ENCODE results near the gene CPNE4.

DNA sequence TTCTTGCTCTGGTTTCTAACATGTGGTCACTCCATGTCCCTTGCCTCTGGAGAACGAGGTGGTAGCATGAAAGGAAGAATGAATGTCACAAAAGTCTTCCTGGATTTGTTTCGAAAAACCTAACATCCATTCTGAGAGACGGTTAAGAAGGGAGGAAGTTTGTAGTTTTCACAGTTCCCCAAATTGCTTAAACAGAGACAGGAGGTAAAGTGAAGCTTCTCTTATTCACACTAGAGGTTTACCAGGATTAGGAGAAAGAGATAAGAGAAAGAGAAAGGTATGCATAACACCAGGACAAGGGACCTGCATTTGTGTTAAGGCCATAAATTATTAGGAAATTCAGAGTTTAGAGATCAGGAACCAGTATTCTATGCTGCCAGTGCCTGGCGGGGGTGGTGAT is 228.1 kb downstream of the CPNE4 start:
- no peak for TF ChIP-seq POLR2A (IDR thresholded peaks at IDR 0.05)
- TF ChIP-seq, protein P1, sequence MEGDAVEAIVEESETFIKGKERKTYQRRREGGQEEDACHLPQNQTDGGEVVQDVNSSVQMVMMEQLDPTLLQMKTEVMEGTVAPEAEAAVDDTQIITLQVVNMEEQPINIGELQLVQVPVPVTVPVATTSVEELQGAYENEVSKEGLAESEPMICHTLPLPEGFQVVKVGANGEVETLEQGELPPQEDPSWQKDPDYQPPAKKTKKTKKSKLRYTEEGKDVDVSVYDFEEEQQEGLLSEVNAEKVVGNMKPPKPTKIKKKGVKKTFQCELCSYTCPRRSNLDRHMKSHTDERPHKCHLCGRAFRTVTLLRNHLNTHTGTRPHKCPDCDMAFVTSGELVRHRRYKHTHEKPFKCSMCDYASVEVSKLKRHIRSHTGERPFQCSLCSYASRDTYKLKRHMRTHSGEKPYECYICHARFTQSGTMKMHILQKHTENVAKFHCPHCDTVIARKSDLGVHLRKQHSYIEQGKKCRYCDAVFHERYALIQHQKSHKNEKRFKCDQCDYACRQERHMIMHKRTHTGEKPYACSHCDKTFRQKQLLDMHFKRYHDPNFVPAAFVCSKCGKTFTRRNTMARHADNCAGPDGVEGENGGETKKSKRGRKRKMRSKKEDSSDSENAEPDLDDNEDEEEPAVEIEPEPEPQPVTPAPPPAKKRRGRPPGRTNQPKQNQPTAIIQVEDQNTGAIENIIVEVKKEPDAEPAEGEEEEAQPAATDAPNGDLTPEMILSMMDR (IDR thresholded peaks at IDR 0.05), result no peak
